ENCODE measurements around the gene CAMK2D.

DNA sequence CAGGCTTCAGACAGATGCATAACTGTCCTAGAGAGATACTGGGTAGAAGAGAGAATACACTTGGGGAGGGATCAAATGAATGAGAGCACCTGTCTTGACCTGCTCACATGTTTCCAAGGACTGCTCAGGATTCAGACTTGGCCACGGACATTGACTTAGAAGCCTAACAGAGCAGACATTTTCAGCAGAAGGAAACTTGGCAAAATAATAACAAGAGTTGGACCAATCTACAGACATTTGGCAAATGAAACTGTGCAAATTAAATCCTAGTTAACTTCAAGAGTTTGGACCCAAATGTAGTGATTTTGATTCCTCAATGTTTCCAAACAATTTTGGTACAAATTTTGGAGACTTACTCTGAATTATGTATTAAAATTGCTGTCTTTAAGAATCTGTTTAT lies 223.9 kb downstream of the CAMK2D start:
- TF ChIP-seq EZH2 (optimal IDR thresholded peaks at IDR 0.05; ENCODE audit: low read depth, low read length) (no peak), CTCF (IDR thresholded peaks at IDR 0.05; ENCODE audit: low read length) (no peak)
